ENCODE results near the gene LRIG3. TPM values are rescaled to one million over a fixed set of nuclear protein-coding genes. Genes with fewer than 3 reads are reported as not detected.

The LRIG3 gene
- 10 to 100 TPM in 2 of 4 donors, 1 to 10 TPM in 2; 3.6 to 32.9 (median 12.7) TPM for polyA plus RNA-seq
- long read RNA-seq, donor 1, full-length matches to known transcripts, result 10 of 48 reads
- long read RNA-seq, donor 1, partial matches to known transcripts, result 38 of 48 reads
- long read RNA-seq, donor 1, other reads (novel, unspliced or antisense), result 0 of 48 reads
- long read RNA-seq, donor 2, partial matches to known transcripts, result 0 of 2 reads
- long read RNA-seq, donor 2, other reads (novel, unspliced or antisense), result 0 of 2 reads
- long read RNA-seq, donor 3, partial matches to known transcripts, result 16 of 17 reads
- long read RNA-seq, donor 3, other reads (novel, unspliced or antisense), result 0 of 17 reads
- long read RNA-seq, donor 4, result 0 reads
- long read RNA-seq, donor 5, result 0 reads
- long read RNA-seq, donor 6, full-length matches to known transcripts, result 2 of 16 reads
- long read RNA-seq, donor 6, partial matches to known transcripts, result 14 of 16 reads
- long read RNA-seq, donor 6, other reads (novel, unspliced or antisense), result 0 of 16 reads
- long read RNA-seq, donor 7, result 0 reads
- long read RNA-seq, donor 8, result 0 reads
- long read RNA-seq, donor 9, result 0 reads
- long read RNA-seq, donor 10, partial matches to known transcripts, result 10 of 15 reads
- long read RNA-seq, donor 10, other reads (novel, unspliced or antisense), result 0 of 15 reads

DNA sequence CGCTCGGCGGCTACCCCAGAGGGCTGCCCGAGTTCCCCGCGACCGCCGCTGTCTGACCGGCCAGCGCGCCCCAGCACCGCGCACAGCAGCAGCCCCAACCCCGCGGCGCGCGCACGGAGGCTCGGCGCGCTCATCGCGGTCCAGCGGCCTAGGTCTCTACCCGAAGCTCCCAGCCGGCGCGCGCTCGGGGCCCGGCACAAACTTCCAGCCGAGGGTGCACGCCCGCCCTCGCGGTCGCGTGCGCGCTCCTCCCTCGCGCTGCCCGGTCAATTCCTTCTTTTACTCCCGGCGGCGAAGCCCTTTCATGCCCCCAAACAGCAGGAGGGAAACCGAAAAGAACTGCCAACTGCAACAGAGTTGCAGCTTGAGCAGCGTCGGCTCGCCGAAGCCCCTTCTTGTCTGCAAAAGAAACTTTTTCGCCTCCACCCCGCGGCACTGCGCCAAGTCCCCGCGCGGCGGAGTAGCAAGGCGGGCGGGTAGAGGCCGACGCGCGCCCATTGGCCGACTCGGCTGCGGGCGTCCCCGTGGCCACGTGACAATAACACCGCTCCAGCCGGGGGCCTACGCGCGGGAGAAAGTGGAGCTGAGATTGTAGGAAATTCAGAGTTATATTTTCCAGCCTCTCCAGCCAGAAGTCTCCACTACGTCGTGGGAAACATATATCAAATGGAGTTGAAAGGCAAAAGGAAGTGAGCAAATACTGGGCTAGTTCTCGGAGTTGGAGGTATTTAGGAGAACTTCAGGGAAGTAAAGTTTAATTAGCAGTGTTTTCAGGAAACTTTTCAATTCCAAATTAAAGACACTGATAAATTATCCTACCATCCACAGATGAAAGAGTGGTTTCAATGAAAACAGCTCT lies at the start of gene LRIG3:
LRIG3 (minus strand) TSS at position 403 of the 859 bp plus-strand sequence; CDS start at position 134, 269 bp downstream.
- Histone ChIP-seq H3K27me3 (ENCODE audit: control insufficient read depth in 3 of 3, insufficient read depth in 3 of 3, low read length in 3 of 3) (no peaks in the 10 kb centered on the region), H3K9me3 (ENCODE audit: control insufficient read depth in 2 of 2, insufficient read depth in 1 of 2, low read depth in 1 of 2, low read length in 1 of 2) (no peaks in the 10 kb centered on the region), H3K4me3 (ENCODE audit: low read depth in 1 of 3, low read length in 3 of 3) (peak within 1 kb of the TSS; percentile 62 to 91 (median 89)), H3K36me3 (ENCODE audit: control insufficient read depth in 3 of 3, insufficient read depth in 2 of 3, low read depth in 1 of 3, low read length in 3 of 3) (no peaks in the 10 kb centered on the region), H3K27ac (ENCODE audit: low read depth in 1 of 3, low read length in 2 of 3) (peak within 1 kb of the TSS; percentile 77 to 95 (median 92)), H3K4me1 (ENCODE audit: control insufficient read depth in 3 of 3, insufficient read depth in 2 of 3, low read depth in 1 of 3, low read length in 2 of 3) (peaks cover 0 to 28% (median 3%) of the 10 kb centered on the region in 3 donors)
- WGBS, 3 donors, result 0 to 1% (median 1%) methylated on average over 76 to 80 of the region's 80 CpGs
- FAIRE-seq, result no peak
- peak; percentile 88 to 95 for DNase-seq

DNA sequence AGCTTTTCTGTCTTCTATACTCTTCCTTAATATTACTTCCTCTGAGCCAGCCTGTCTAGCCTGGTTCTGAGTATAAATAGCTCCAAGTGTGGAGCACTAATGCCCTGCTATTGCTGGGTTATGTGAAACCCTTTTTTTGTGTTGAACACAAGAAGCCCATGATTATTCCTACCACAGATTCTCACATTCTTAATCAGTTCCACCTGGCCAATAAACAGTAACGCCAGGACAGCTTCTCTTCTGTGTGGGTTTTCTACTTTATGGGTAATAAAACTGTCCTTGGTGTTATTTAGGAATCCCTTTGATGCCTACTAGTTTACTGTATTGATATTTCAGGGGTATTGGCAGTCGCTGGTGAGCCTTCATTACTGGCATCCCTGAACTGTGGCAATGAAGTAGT lies 48.9 kb upstream of the LRIG3 start:
- H3K4me3 ChIP-seq (ENCODE audit: low read depth in 1 of 3, low read length in 3 of 3), result no peak overlapping the region
- no peak overlapping the region for H3K27ac ChIP-seq (ENCODE audit: low read depth in 1 of 3, low read length in 2 of 3)
- H3K9me3 ChIP-seq (ENCODE audit: control insufficient read depth in 2 of 2, insufficient read depth in 1 of 2, low read depth in 1 of 2, low read length in 1 of 2), result no peaks in the 10 kb centered on the region
- H3K36me3 ChIP-seq (ENCODE audit: control insufficient read depth in 3 of 3, insufficient read depth in 2 of 3, low read depth in 1 of 3, low read length in 3 of 3), result no peaks in the 10 kb centered on the region
- 38 to 59% (median 52%) methylated on average over 2 of the region's 2 CpGs for WGBS, 3 donors
- no peaks in the 10 kb centered on the region for H3K27me3 ChIP-seq (ENCODE audit: control insufficient read depth in 3 of 3, insufficient read depth in 3 of 3, low read length in 3 of 3)
- peaks cover 0 to 3% (median 0%) of the 10 kb centered on the region in 3 donors for H3K4me1 ChIP-seq (ENCODE audit: control insufficient read depth in 3 of 3, insufficient read depth in 2 of 3, low read depth in 1 of 3, low read length in 2 of 3)
- FAIRE-seq (no peak), DNase-seq (no peak)

DNA sequence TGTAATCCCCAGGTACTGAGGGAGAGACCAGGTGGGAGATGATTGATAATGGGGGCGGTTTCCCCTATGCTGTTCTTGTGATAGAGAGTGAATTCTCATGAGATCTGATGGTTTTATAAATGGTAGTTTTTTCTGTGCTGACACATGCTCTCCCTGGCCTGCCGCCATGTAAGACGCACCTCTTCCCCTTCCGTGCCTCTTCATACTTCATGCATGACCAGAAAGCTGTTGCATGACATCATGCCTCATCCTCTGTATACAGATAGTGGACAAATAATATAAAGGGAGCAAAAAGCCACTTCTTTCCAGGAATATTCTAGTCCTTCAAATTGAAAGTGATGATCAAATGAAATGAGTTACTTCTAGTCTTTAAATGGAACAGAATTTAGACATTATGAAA lies 47.3 kb upstream of the LRIG3 start:
- Histone ChIP-seq H3K9me3 (ENCODE audit: control insufficient read depth in 2 of 2, insufficient read depth in 1 of 2, low read depth in 1 of 2, low read length in 1 of 2) (no peaks in the 10 kb centered on the region), H3K4me1 (ENCODE audit: control insufficient read depth in 3 of 3, insufficient read depth in 2 of 3, low read depth in 1 of 3, low read length in 2 of 3) (peaks cover 0 to 3% (median 0%) of the 10 kb centered on the region in 3 donors), H3K4me3 (ENCODE audit: low read depth in 1 of 3, low read length in 3 of 3) (no peak overlapping the region), H3K36me3 (ENCODE audit: control insufficient read depth in 3 of 3, insufficient read depth in 2 of 3, low read depth in 1 of 3, low read length in 3 of 3) (no peaks in the 10 kb centered on the region), H3K27ac (ENCODE audit: low read depth in 1 of 3, low read length in 2 of 3) (no peak overlapping the region), H3K27me3 (ENCODE audit: control insufficient read depth in 3 of 3, insufficient read depth in 3 of 3, low read length in 3 of 3) (no peaks in the 10 kb centered on the region)
- WGBS, 3 donors, result 82 to 93% (median 91%) methylated on average over 4 of the region's 4 CpGs
- no peak for FAIRE-seq
- no peak for DNase-seq

- no peak for FAIRE-seq
- H3K4me1 ChIP-seq (ENCODE audit: control insufficient read depth in 3 of 3, insufficient read depth in 2 of 3, low read depth in 1 of 3, low read length in 2 of 3), result peaks cover 0 to 3% (median 0%) of the 10 kb centered on the region in 3 donors
- WGBS, 3 donors, result 88 to 97% (median 94%) methylated on average over 2 of the region's 2 CpGs
Measured at GRCh38 chr12:58966939-58967338, 46.6 kb upstream of the LRIG3 start.

DNA sequence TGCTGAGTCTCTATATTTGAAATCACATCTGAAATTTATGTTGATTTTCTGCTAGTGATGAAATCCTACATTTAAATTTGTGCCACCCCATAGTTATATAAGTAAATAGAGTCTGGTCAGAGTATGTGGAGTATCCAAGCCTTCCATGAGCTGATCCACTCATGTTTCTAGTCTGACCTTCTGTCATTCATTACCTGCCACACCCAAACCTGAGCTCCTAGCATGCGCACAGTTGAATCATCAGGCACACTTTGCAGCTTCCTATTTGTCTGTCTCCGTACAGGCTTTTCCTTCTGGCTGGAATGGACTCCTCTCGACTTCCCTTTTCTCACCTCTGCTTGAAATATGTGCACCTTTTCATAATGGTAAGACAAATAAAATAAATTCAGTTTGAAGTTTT lies 45.3 kb upstream of the LRIG3 start:
- no peaks in the 10 kb centered on the region for H3K27me3 ChIP-seq (ENCODE audit: control insufficient read depth in 3 of 3, insufficient read depth in 3 of 3, low read length in 3 of 3)
- DNase-seq, result no peak
- H3K9me3 ChIP-seq (ENCODE audit: control insufficient read depth in 2 of 2, insufficient read depth in 1 of 2, low read depth in 1 of 2, low read length in 1 of 2), result peaks cover 0 to 3% of the 10 kb centered on the region in 2 donors
- no peak for FAIRE-seq
- H3K4me1 ChIP-seq (ENCODE audit: control insufficient read depth in 3 of 3, insufficient read depth in 2 of 3, low read depth in 1 of 3, low read length in 2 of 3), result peaks cover 0 to 3% (median 0%) of the 10 kb centered on the region in 3 donors
- 85 to 92% (median 90%) methylated on average over 3 of the region's 3 CpGs for WGBS, 3 donors
- no peaks in the 10 kb centered on the region for H3K36me3 ChIP-seq (ENCODE audit: control insufficient read depth in 3 of 3, insufficient read depth in 2 of 3, low read depth in 1 of 3, low read length in 3 of 3)
- H3K27ac ChIP-seq (ENCODE audit: low read depth in 1 of 3, low read length in 2 of 3), result no peak overlapping the region
- H3K4me3 ChIP-seq (ENCODE audit: low read depth in 1 of 3, low read length in 3 of 3), result no peak overlapping the region

More at GRCh38 chr12:58966939-58967338, 46.6 kb upstream of the LRIG3 start:
- Histone ChIP-seq H3K36me3 (ENCODE audit: control insufficient read depth in 3 of 3, insufficient read depth in 2 of 3, low read depth in 1 of 3, low read length in 3 of 3) (no peaks in the 10 kb centered on the region), H3K27ac (ENCODE audit: low read depth in 1 of 3, low read length in 2 of 3) (no peak overlapping the region), H3K9me3 (ENCODE audit: control insufficient read depth in 2 of 2, insufficient read depth in 1 of 2, low read depth in 1 of 2, low read length in 1 of 2) (no peaks in the 10 kb centered on the region), H3K27me3 (ENCODE audit: control insufficient read depth in 3 of 3, insufficient read depth in 3 of 3, low read length in 3 of 3) (no peaks in the 10 kb centered on the region), H3K4me3 (ENCODE audit: low read depth in 1 of 3, low read length in 3 of 3) (no peak overlapping the region)
- peak; percentile 15 to 20 for DNase-seq

DNA sequence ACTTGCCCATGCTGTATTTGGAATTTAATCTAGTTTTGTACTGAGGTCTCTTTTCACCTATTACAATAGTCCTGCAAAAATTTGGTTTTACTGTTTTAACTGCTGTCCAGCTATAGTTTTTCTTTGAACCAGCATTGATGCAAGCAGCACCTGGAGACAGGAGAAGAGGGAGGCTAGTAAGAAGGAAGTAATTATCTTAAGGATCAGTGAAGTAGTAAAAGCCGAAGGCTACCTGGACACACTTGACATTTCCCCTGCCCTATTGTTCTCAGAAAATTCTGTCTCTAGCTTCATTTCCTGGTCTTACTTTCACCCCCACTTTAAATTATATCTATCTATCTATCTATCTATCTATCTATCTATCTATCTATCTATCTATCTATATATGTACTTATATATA lies 43.5 kb upstream of the LRIG3 start:
- H3K27me3 ChIP-seq (ENCODE audit: control insufficient read depth in 3 of 3, insufficient read depth in 3 of 3, low read length in 3 of 3), result no peaks in the 10 kb centered on the region
- no peak for FAIRE-seq
- no peak overlapping the region for H3K4me3 ChIP-seq (ENCODE audit: low read depth in 1 of 3, low read length in 3 of 3)
- peaks cover 0 to 3% (median 0%) of the 10 kb centered on the region in 3 donors for H3K4me1 ChIP-seq (ENCODE audit: control insufficient read depth in 3 of 3, insufficient read depth in 2 of 3, low read depth in 1 of 3, low read length in 2 of 3)
- no peak for DNase-seq
- H3K27ac ChIP-seq (ENCODE audit: low read depth in 1 of 3, low read length in 2 of 3), result no peak overlapping the region
- peaks cover 0 to 3% of the 10 kb centered on the region in 2 donors for H3K9me3 ChIP-seq (ENCODE audit: control insufficient read depth in 2 of 2, insufficient read depth in 1 of 2, low read depth in 1 of 2, low read length in 1 of 2)
- H3K36me3 ChIP-seq (ENCODE audit: control insufficient read depth in 3 of 3, insufficient read depth in 2 of 3, low read depth in 1 of 3, low read length in 3 of 3), result no peaks in the 10 kb centered on the region
- 5 to 58% (median 53%) methylated on average over 1 of the region's 1 CpG for WGBS, 3 donors

GRCh38 chr12:58961906-58962305 lies 41.6 kb upstream of the LRIG3 start:
- DNase-seq (no peak), FAIRE-seq (no peak)
- no peak overlapping the region for H3K4me3 ChIP-seq (ENCODE audit: low read depth in 1 of 3, low read length in 3 of 3)
- peaks cover 0 to 3% of the 10 kb centered on the region in 2 donors for H3K9me3 ChIP-seq (ENCODE audit: control insufficient read depth in 2 of 2, insufficient read depth in 1 of 2, low read depth in 1 of 2, low read length in 1 of 2)
- no peaks in the 10 kb centered on the region for H3K36me3 ChIP-seq (ENCODE audit: control insufficient read depth in 3 of 3, insufficient read depth in 2 of 3, low read depth in 1 of 3, low read length in 3 of 3)
- H3K27me3 ChIP-seq (ENCODE audit: control insufficient read depth in 3 of 3, insufficient read depth in 3 of 3, low read length in 3 of 3), result no peaks in the 10 kb centered on the region
- H3K4me1 ChIP-seq (ENCODE audit: control insufficient read depth in 3 of 3, insufficient read depth in 2 of 3, low read depth in 1 of 3, low read length in 2 of 3), result peaks cover 0 to 1% (median 0%) of the 10 kb centered on the region in 3 donors
- no peak overlapping the region for H3K27ac ChIP-seq (ENCODE audit: low read depth in 1 of 3, low read length in 2 of 3)
- WGBS, 3 donors, result 54 to 79% (median 74%) methylated on average over 4 of the region's 4 CpGs

GRCh38 chr12:58961166-58961565 lies 40.9 kb upstream of the LRIG3 start:
- FAIRE-seq (no peak), DNase-seq (peak in 1 of 2 donors; percentile 29)
- Histone ChIP-seq H3K4me3 (ENCODE audit: low read depth in 1 of 3, low read length in 3 of 3) (no peak overlapping the region), H3K27me3 (ENCODE audit: control insufficient read depth in 3 of 3, insufficient read depth in 3 of 3, low read length in 3 of 3) (no peaks in the 10 kb centered on the region), H3K27ac (ENCODE audit: low read depth in 1 of 3, low read length in 2 of 3) (no peak overlapping the region), H3K36me3 (ENCODE audit: control insufficient read depth in 3 of 3, insufficient read depth in 2 of 3, low read depth in 1 of 3, low read length in 3 of 3) (no peaks in the 10 kb centered on the region), H3K9me3 (ENCODE audit: control insufficient read depth in 2 of 2, insufficient read depth in 1 of 2, low read depth in 1 of 2, low read length in 1 of 2) (peaks cover 0 to 3% of the 10 kb centered on the region in 2 donors), H3K4me1 (ENCODE audit: control insufficient read depth in 3 of 3, insufficient read depth in 2 of 3, low read depth in 1 of 3, low read length in 2 of 3) (no peaks in the 10 kb centered on the region)
- 21 to 59% (median 34%) methylated on average over 3 of the region's 3 CpGs for WGBS, 3 donors

All from small intestine (tissue), 16 donors.